Tibial nerve (tissue), 4 donors: ENCODE measurements around the gene GBGT1. TPM values are rescaled to one million over a fixed set of nuclear protein-coding genes. Genes with fewer than 3 reads are reported as not detected.
"Not testable (repeated sequence)": the region's sequence is repeated elsewhere in the genome, so short reads cannot be mapped to it uniquely, and the experiment has no call there.

Experiments used
- DNase-seq, 2 donors: peaks; one replicate each; pipeline ENCODE4 v3.0.0-alpha.2; 2019; ENCODE audit warnings: low spot score in 2 of 2
- H3K27ac ChIP-seq, 4 donors: fragments of 200-600 bp; sonication (generic) in 3 of 4; one replicate each; pipeline ENCODE4 v1.5.1; 2017 to 2019; ENCODE audit warnings: mild to moderate bottlenecking in 1 of 4
- H3K27me3 ChIP-seq, 2 donors: fragments of 200-600 bp; sonication (generic) in 1 of 2; one replicate each; pipeline versions ENCODE4 v1.5.1 to v1.6.0; 2017 to 2019
- H3K36me3 ChIP-seq, 3 donors: fragments of 200-600 bp; sonication (generic); one replicate each; pipeline ENCODE4 v1.5.1; 2018 to 2019
- H3K4me1 ChIP-seq, 4 donors: fragments of 200-600 bp; sonication (generic) in 3 of 4; one replicate each; pipeline ENCODE4 v1.5.1; 2017 to 2019
- H3K4me3 ChIP-seq, 4 donors: fragments of 200-600 bp; sonication (generic) in 3 of 4; one replicate each; pipeline ENCODE4 v1.5.1; 2017 to 2019; ENCODE audit warnings: mild to moderate bottlenecking in 1 of 4, moderate library complexity in 1 of 4
- H3K9me3 ChIP-seq, 4 donors: fragments of 200-600 bp; sonication (generic) in 3 of 4; one replicate each; pipeline ENCODE4 v1.5.1; 2017 to 2019
- EP300 ChIP-seq, 2 donors: sonication (generic); formaldehyde crosslinking; IDR thresholded peaks; one replicate each; pipeline ENCODE4 v1.6.1; 2017; ENCODE audit warnings: antibody characterized with exemption in 2 of 2, mild to moderate bottlenecking in 1 of 2
- POLR2A ChIP-seq, 2 donors: fragments of 450-650 bp; IDR thresholded peaks; one replicate each; pipeline ENCODE4 v1.6.1; 2017; ENCODE audit warnings: antibody characterized with exemption in 2 of 2, mild to moderate bottlenecking in 2 of 2, moderate library complexity in 2 of 2
- WGBS, 2 donors: methylation state at CpG; one replicate each; pipeline ENCODE4 v1.1.5; 2018; 5-methylcytosine and 5-hydroxymethylcytosine counted together
- total RNA-seq, 4 donors: library from RNA; depleted of rRNA; stranded (reverse); fragments of >200 nt; gene quantifications; one replicate each; pipeline ENCODE4 v1.1.0, GENCODE V29; 2016
- TF ChIP-seq, protein P1 (sequence below), 5 experiments: fragments of 200-600 bp in 3 of 5; fragments of 450-650 bp in 2 of 5; sonication (generic) in 3 of 5; IDR thresholded peaks; one replicate each; pipeline ENCODE4 v1.5.1; 2016 to 2019; ENCODE audit warnings: antibody characterized with exemption in 5 of 5, mild to moderate bottlenecking in 3 of 5, moderate library complexity in 2 of 5

Gene GBGT1
- 10 to 100 TPM; 15.3 to 63.3 (median 36.8) TPM for total RNA-seq

DNA sequence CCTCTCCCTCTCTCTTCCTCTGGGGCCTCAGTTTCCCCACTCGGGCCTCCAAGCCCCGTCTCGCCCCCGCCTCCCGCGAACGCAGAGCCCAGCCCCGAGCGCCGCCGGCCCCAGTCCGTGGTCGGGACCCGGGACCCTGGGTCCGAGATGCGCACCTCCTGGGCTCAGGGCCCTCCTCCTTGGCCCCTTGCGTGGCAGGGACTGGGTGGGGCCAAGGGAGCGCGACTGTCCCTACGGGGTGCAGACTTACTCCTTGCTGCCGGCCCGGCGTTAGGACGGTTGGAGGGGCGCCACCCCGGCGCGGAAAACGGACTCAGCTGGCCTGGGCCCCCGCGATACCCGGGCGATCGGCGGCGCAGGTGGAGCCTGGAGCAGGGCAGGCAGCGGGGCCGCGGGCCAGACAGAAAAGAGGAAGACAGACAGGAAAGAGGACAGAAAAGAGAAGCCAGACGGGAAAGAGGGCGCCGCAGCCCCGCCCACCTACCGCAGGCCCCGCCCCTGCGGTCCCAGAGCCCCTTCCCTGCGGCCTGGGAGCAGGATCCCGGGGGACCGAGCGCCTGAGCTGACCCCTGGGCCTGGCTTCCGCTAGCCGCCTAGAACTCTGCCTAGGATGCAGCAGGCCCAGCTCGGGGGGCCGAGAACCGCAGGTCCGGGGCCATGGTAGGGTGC lies at the start of gene GBGT1:
TSS of gene GBGT1 (minus strand) at position 411 of the 669 bp plus-strand sequence. CDS start 1,502 bp downstream, outside the sequence.
- Histone ChIP-seq H3K9me3 (no peaks in the 10 kb centered on the region), H3K4me1 (peaks cover 0 to 41% (median 9%) of the 10 kb centered on the region in 4 donors), H3K27ac (peak within 1 kb of the TSS; percentile 51 to 88 (median 66)), H3K36me3 (peaks cover 0 to 9% (median 0%) of the 10 kb centered on the region in 3 donors), H3K4me3 (peak within 1 kb of the TSS; percentile 49 to 81 (median 72)), H3K27me3 (peaks cover 0 to 5% of the 10 kb centered on the region in 2 donors)
- TF ChIP-seq, protein P1, sequence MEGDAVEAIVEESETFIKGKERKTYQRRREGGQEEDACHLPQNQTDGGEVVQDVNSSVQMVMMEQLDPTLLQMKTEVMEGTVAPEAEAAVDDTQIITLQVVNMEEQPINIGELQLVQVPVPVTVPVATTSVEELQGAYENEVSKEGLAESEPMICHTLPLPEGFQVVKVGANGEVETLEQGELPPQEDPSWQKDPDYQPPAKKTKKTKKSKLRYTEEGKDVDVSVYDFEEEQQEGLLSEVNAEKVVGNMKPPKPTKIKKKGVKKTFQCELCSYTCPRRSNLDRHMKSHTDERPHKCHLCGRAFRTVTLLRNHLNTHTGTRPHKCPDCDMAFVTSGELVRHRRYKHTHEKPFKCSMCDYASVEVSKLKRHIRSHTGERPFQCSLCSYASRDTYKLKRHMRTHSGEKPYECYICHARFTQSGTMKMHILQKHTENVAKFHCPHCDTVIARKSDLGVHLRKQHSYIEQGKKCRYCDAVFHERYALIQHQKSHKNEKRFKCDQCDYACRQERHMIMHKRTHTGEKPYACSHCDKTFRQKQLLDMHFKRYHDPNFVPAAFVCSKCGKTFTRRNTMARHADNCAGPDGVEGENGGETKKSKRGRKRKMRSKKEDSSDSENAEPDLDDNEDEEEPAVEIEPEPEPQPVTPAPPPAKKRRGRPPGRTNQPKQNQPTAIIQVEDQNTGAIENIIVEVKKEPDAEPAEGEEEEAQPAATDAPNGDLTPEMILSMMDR (IDR thresholded peaks at IDR 0.05): no peak
- TF ChIP-seq EP300 (IDR thresholded peaks at IDR 0.05) (peak in 1 of 2 donors; percentile 46), POLR2A (IDR thresholded peaks at IDR 0.05) (peak in 1 of 2 donors; percentile 27)
- 1% methylated on average over 49 to 56 of the region's 56 CpGs for WGBS, 2 donors
- DNase-seq: peak; percentile 57 to 65

GRCh38 chr9:133210609-133211008 lies 46.9 kb upstream of the GBGT1 start:
- peaks cover 0 to 8% (median 2%) of the 10 kb centered on the region in 4 donors for H3K9me3 ChIP-seq
- H3K27ac ChIP-seq: no peak overlapping the region
- TF ChIP-seq EP300 (IDR thresholded peaks at IDR 0.05): no peak
- TF ChIP-seq POLR2A (IDR thresholded peaks at IDR 0.05): no peak
- TF ChIP-seq, protein P1 (IDR thresholded peaks at IDR 0.05): no peak
- H3K4me1 ChIP-seq: no peaks in the 10 kb centered on the region
- H3K27me3 ChIP-seq: no peaks in the 10 kb centered on the region
- 88 to 94% methylated on average over 7 of the region's 7 CpGs for WGBS, 2 donors
- H3K4me3 ChIP-seq: no peak overlapping the region
- H3K36me3 ChIP-seq: no peaks in the 10 kb centered on the region
- no peak for DNase-seq

DNA sequence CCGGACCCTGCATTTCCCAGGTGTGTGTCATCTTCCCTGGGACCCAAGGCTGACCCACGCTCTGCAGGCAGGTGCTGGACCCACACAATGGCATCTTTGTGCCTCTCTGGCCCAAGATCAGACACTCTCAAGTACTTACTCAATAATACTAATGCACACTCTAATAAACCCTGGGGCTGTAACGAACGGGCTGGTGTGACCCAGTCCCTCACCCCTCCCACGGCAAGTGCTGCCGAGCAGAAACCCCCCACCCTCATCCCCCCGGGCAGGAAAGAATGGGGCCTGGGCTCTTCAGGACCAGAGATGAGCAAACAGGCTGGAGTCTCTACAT lies 46.5 kb upstream of the GBGT1 start:
- DNase-seq: no peak
- H3K4me3 ChIP-seq: no peak overlapping the region
- peaks cover 0 to 8% (median 2%) of the 10 kb centered on the region in 4 donors for H3K9me3 ChIP-seq
- H3K36me3 ChIP-seq: no peaks in the 10 kb centered on the region
- no peaks in the 10 kb centered on the region for H3K27me3 ChIP-seq
- no peaks in the 10 kb centered on the region for H3K4me1 ChIP-seq
- no peak for TF ChIP-seq POLR2A (IDR thresholded peaks at IDR 0.05)
- TF ChIP-seq, protein P1 (IDR thresholded peaks at IDR 0.05): no peak
- TF ChIP-seq EP300 (IDR thresholded peaks at IDR 0.05): no peak
- 44 to 50% methylated on average over 7 of the region's 7 CpGs for WGBS, 2 donors
- H3K27ac ChIP-seq: no peak overlapping the region

GRCh38 chr9:133209327-133210201 lies 45.9 kb upstream of the GBGT1 start:
- not testable (repeated sequence) for DNase-seq, H3K4me3 ChIP-seq, H3K36me3 ChIP-seq, H3K4me1 ChIP-seq, H3K27ac ChIP-seq, H3K9me3 ChIP-seq, H3K27me3 ChIP-seq
- WGBS, 2 donors: 72 to 77% methylated on average over 25 to 29 of the region's 29 CpGs

DNA sequence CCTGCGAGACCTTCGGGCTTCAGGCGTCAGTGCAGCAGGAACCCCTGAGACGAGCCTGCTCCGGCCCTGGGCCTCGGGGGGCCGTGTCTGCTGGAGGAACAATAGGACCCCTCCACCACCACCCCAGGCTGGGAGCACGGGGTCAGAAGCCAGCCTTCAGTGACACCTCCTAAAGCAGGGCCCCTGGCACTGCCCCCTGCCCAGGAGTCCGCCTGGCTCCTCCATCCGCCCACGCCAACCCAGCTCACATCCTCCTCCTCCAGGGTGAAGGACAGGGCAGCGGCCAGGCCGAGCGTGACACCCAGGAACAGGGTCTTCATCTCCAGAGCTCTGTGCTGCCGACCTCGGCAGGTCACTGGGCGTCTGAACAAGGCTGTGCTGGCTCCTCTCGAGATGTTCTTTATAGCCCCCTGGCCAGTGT lies 45.2 kb upstream of the GBGT1 start, which contains the start of gene OBP2B:
TSS of gene OBP2B (minus strand) at position 371 of the 421 bp plus-strand sequence. CDS start at position 320, 51 bp downstream.
- H3K9me3 ChIP-seq, H3K36me3 ChIP-seq, H3K27ac ChIP-seq, H3K27me3 ChIP-seq, H3K4me1 ChIP-seq, H3K4me3 ChIP-seq, DNase-seq: not testable (repeated sequence)
- 80% methylated on average over 4 of the region's 18 CpGs; no CpG with 5 or more reads in 1 of the 2 donors for WGBS, 2 donors

DNA sequence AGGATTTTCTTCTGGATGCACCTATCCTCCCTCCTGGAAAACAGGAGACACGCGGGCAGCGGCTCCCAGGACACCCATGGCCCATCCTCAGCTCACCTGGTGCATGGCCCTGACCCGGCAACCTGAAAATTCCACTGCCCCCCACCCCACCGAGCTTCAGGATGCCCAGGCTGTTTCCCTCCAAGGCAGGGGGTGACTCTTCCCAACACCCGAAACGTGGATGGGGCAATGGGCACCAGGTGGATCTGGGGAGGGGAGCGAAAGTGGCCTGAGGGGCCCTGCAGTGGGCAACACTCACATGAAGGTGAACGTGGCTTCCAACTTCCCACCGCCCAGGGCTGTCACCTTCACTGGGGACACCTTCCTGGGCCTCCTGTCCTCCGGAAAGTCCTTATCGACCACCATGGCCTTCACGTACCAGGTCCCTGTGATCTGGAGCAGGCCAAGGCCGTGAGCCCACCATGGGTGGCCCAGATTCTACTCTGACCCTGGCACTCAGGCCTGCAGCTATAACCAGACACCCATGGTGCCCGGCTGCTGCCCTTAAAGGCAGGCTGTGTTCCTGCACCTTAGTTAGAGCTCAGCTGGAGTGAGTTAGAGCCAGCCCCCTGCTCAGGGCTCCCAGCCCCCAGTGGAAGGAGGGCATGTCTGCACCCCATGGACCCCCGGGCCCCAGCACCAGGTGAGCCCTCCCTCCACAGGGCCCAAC lies 44.6 kb upstream of the GBGT1 start:
- DNase-seq, H3K4me3 ChIP-seq, H3K9me3 ChIP-seq, H3K27ac ChIP-seq, H3K36me3 ChIP-seq, H3K4me1 ChIP-seq, H3K27me3 ChIP-seq: not testable (repeated sequence)
- WGBS, 2 donors: 83 to 84% methylated on average over 9 to 10 of the region's 16 CpGs
